Lung (tissue), 12 donors: ENCODE measurements around the gene ARHGDIA. TPM values are rescaled to one million over a fixed set of nuclear protein-coding genes. Genes with fewer than 3 reads are reported as not detected.

Source experiments
- ATAC-seq: fragments of 200-7000 bp; cut with Tn5 transposase; one replicate; pipeline ENCODE4 v1.9.1; 2020; ENCODE audit warnings: moderate number of reproducible peaks; ENCODE audit not compliant: insufficient read depth, low FRiP score
- DNase-seq, 3 donors: peaks; one replicate each; pipeline ENCODE4 v3.0.0-alpha.2; 2013 to 2017
- H3K27ac ChIP-seq, 2 donors: one replicate each; pipeline ENCODE4 v1.5.1; 2013; ENCODE audit warnings: mild to moderate bottlenecking in 2 of 2, moderate library complexity in 2 of 2, control low read depth in 1 of 2, inconsistent platforms in 1 of 2, low read depth in 1 of 2, low read length in 1 of 2
- H3K27me3 ChIP-seq, 3 donors: one replicate each; pipeline ENCODE4 v1.5.1; 2013; ENCODE audit warnings: low read length in 2 of 3; ENCODE audit not compliant: control insufficient read depth in 3 of 3, insufficient read depth in 3 of 3
- H3K36me3 ChIP-seq, 4 donors: one replicate each; pipeline ENCODE4 v1.5.1; 2013; ENCODE audit warnings: low read length in 4 of 4, mild to moderate bottlenecking in 1 of 4, moderate library complexity in 1 of 4; ENCODE audit not compliant: control insufficient read depth in 4 of 4, insufficient read depth in 4 of 4
- H3K4me1 ChIP-seq, 5 donors: one replicate each; pipeline ENCODE4 v1.5.1; 2013; ENCODE audit warnings: low read length in 5 of 5, mild to moderate bottlenecking in 2 of 5, moderate library complexity in 1 of 5; ENCODE audit not compliant: control insufficient read depth in 5 of 5, insufficient read depth in 5 of 5
- H3K4me3 ChIP-seq: one replicate; pipeline ENCODE4 v1.5.1; 2013; ENCODE audit warnings: mild to moderate bottlenecking, control low read depth, moderate library complexity
- H3K9ac ChIP-seq, 2 donors: one replicate each; pipeline ENCODE4 v1.5.1; 2013; ENCODE audit warnings: low read length in 2 of 2, control low read depth in 1 of 2; ENCODE audit not compliant: insufficient read depth in 1 of 2
- H3K9me3 ChIP-seq, 4 donors: one replicate each; pipeline ENCODE4 v1.5.1; 2013; ENCODE audit warnings: low read length in 3 of 4, mild to moderate bottlenecking in 1 of 4, moderate library complexity in 1 of 4; ENCODE audit not compliant: control insufficient read depth in 4 of 4, insufficient read depth in 3 of 4
- CTCF ChIP-seq: IDR thresholded peaks from 2 replicates; pipeline ENCODE4 v1.5.1; 2012; ENCODE audit warnings: mild to moderate bottlenecking; ENCODE audit errors: control extremely low read depth, extremely low read depth
- WGBS, 2 donors: extraction: QIAGEN DNeasy Blood & Tissue Kit; methylation state at CpG; one replicate each; pipeline ENCODE4 v1.1.7; 2013; 5-methylcytosine and 5-hydroxymethylcytosine counted together
- polyA plus RNA-seq, 2 donors: library from polyadenylated mRNA; stranded (reverse); fragments of 200-250 nt; gene quantifications; one replicate each; pipeline ENCODE4 v1.2.1, GENCODE V29; 2013
- total RNA-seq, 2 donors: library from RNA; depleted of rRNA in 1 of 2; stranded (reverse); fragments of >200 nt in 1 of 2; gene quantifications; one replicate each; pipeline ENCODE4 v1.2.1, GENCODE V29; 2014 to 2021
- donor health status: control.
- donor health status: control.
- donor health status: Bipolar disorder and iron deficiency.
- donor health status: healthy.
- donor health status: DM: yes; HTN: yes; CAD: no.

ARHGDIA gene
- total and polyA plus RNA-seq, 4 donors, result 118 to 558 (median 396) TPM

- ATAC-seq (no peak), DNase-seq (no peak)
- Histone ChIP-seq H3K4me3 (no peak overlapping the region), H3K9me3 (no peaks in the 10 kb centered on the region), H3K9ac (no peak overlapping the region), H3K27me3 (no peaks in the 10 kb centered on the region), H3K27ac (no peak overlapping the region), H3K4me1 (peaks cover 0 to 15% (median 5%) of the 10 kb centered on the region in 5 donors), H3K36me3 (peaks cover 0 to 46% (median under 1%) of the 10 kb centered on the region in 4 donors)
- WGBS, 2 donors, result 95 to 97% methylated on average over 16 of the region's 16 CpGs
- no peak for TF ChIP-seq CTCF
Measured at GRCh38 chr17:81905424-81905875, 34.3 kb upstream of the ARHGDIA start.

GRCh38 chr17:81904600-81905423 lies 33.7 kb upstream of the ARHGDIA start:
- Histone ChIP-seq H3K36me3 (peaks cover 0 to 52% (median 4%) of the 10 kb centered on the region in 4 donors), H3K4me1 (peaks cover 0 to 10% (median 0%) of the 10 kb centered on the region in 5 donors), H3K4me3 (no peak overlapping the region), H3K9ac (no peak overlapping the region), H3K27ac (no peak overlapping the region), H3K27me3 (no peaks in the 10 kb centered on the region), H3K9me3 (no peaks in the 10 kb centered on the region)
- DNase-seq, result no peak
- TF ChIP-seq CTCF, result no peak
- no peak for ATAC-seq
- 91% methylated on average over 28 of the region's 28 CpGs for WGBS, 2 donors

GRCh38 chr17:81903896-81904599 lies 32.9 kb upstream of the ARHGDIA start:
- no peak for DNase-seq
- Histone ChIP-seq H3K4me3 (no peak overlapping the region), H3K9ac (no peak overlapping the region), H3K36me3 (peaks cover 0 to 56% (median 6%) of the 10 kb centered on the region in 4 donors), H3K27me3 (no peaks in the 10 kb centered on the region), H3K4me1 (peaks cover 0 to 10% (median 0%) of the 10 kb centered on the region in 5 donors), H3K9me3 (no peaks in the 10 kb centered on the region), H3K27ac (no peak overlapping the region)
- ATAC-seq, result no peak
- WGBS, 2 donors, result 96% methylated on average over 22 to 24 of the region's 24 CpGs
- no peak for TF ChIP-seq CTCF
